Measurements from ENCODE around the gene RPS10.

RPS10 gene

DNA sequence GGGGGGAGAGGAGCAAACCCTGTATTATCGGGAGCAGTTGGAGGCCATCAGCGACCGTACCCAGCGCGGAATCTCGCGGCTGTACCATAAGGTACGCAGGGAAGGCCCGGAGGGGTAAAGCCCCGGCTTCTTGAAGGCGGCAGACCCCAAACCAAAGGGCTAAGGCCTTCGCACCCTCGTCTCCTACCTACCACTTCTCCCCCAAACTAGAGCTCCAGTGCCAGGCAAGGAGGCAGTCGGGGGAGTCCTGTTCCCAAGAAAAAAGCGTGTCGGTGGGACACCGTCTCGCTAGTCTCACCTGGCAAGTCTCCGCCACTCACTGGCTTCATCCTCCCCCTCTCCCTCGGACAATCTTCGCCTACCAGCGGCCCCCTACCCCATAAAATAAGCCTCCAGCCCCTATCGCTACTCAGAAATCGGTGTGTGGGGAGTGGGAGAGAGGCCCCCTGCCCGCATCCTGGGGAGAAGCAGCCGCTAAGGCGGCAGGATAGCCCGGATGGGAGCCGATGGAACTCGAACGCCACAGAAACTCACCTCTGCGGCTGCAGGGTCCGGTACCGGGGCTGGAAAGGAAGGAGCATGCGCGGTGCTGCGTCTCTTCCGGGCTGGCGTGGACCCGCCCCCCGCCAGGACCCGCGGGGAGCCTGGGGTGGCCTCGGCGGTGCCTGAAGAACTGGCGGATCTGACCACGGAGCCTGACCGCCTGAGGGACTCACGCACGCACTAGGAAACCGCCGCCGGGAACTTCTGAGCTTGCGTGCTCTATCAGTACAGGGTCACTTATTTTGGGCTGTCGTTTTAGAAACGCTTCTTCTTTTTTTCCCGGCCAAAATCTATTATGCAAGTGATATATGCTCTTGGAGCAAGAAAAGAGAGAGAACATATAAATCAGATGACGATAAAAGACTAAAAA lies at the start of gene RPS10:
Gene RPS10, minus strand, starts transcription at position 572 of the 913 bp plus-strand sequence. CDS start 848 bp downstream, outside the sequence.
- H3K27me3 ChIP-seq (ENCODE audit: low read depth, low read length): no peaks in the 10 kb centered on the region
- peaks cover 30 to 36% of the 10 kb centered on the region in 2 donors for H3K36me3 ChIP-seq (ENCODE audit: control insufficient read depth in 1 of 2, insufficient read depth in 2 of 2, low read length in 2 of 2)
- peak within 1 kb of the TSS; percentile 92 for H3K27ac ChIP-seq (ENCODE audit: low read length)
- H3K4me1 ChIP-seq (ENCODE audit: control insufficient read depth in 1 of 2, insufficient read depth in 2 of 2, low read length in 2 of 2): peaks cover 10 to 19% of the 10 kb centered on the region in 2 donors
- no peaks in the 10 kb centered on the region for H3K9me3 ChIP-seq (ENCODE audit: control insufficient read depth in 1 of 2, low read length in 2 of 2)
- peak within 1 kb of the TSS; percentile 66 to 94 for H3K4me3 ChIP-seq (ENCODE audit: low read depth in 1 of 2, low read length in 2 of 2)

DNA sequence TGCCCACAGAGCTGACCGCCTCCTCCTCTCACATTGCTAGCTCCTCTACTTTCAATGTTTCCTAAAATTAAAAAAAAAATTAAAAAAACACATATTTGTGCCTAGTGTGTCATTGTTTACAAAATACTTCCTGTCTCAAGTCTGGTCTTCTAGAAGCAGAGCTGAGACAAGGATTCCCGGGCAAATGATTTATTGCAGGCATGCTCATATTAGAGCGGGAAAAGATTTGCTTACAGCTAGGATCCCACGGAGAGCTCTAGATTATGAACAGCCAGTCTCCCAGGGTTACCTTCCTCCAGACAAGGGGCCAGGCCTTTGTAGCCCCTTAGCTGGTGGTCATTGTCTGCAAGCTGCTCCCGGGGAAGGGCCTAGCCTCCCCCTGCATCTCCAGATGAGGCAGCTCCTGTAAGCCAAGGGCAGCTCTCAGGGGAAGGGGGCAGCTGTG lies 49.4 kb upstream of the RPS10 start:
- H3K4me1 ChIP-seq (ENCODE audit: control insufficient read depth in 1 of 2, insufficient read depth in 2 of 2, low read length in 2 of 2): no peaks in the 10 kb centered on the region
- no peak overlapping the region for H3K27ac ChIP-seq (ENCODE audit: low read length)
- H3K27me3 ChIP-seq (ENCODE audit: low read depth, low read length): no peaks in the 10 kb centered on the region
- H3K9me3 ChIP-seq (ENCODE audit: control insufficient read depth in 1 of 2, low read length in 2 of 2): peaks cover 0 to 8% of the 10 kb centered on the region in 2 donors
- no peaks in the 10 kb centered on the region for H3K36me3 ChIP-seq (ENCODE audit: control insufficient read depth in 1 of 2, insufficient read depth in 2 of 2, low read length in 2 of 2)
- H3K4me3 ChIP-seq (ENCODE audit: low read depth in 1 of 2, low read length in 2 of 2): no peak overlapping the region

DNA sequence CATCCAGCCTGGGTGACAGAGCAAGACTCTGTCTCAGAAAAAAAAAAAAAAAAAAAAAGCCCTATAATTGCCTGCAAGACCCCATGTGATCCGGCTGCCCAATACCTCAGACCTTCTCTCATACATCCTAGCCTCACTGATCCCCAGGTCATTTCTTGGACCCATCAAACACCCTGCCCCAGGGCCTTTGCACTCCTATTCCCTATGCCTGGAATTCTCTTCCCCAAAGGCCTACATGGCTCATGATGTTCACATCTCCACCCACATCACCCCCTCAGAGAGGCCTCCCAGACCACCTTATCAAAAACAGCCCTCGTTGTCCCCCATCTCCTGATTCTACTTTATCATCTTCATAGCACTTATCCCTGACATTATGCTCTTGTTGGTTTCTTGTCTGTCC lies 48.9 kb upstream of the RPS10 start:
- Histone ChIP-seq H3K4me1 (ENCODE audit: control insufficient read depth in 1 of 2, insufficient read depth in 2 of 2, low read length in 2 of 2) (no peaks in the 10 kb centered on the region), H3K9me3 (ENCODE audit: control insufficient read depth in 1 of 2, low read length in 2 of 2) (peaks cover 0 to 8% of the 10 kb centered on the region in 2 donors), H3K4me3 (ENCODE audit: low read depth in 1 of 2, low read length in 2 of 2) (no peak overlapping the region), H3K36me3 (ENCODE audit: control insufficient read depth in 1 of 2, insufficient read depth in 2 of 2, low read length in 2 of 2) (no peaks in the 10 kb centered on the region), H3K27ac (ENCODE audit: low read length) (no peak overlapping the region), H3K27me3 (ENCODE audit: low read depth, low read length) (no peaks in the 10 kb centered on the region)

DNA sequence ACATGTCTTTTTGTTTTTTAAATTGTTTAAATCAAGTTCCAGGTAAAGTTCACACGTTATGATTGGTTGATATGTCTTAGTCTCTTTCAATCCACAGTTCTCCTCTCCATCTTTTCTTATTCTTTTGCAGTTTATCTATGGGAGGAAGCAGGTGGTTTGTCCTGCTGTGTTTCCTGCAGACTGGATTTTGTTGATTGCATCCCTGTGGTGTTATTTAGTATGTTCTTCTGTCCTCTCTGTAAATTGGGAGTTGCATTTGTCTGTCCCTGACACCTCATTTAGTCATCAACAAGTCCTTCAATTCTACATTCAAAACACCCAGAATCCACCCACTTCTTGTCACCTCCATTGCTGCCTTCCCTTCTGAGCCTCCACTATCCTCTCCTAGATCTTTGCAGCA lies 48.1 kb upstream of the RPS10 start:
- Histone ChIP-seq H3K36me3 (ENCODE audit: control insufficient read depth in 1 of 2, insufficient read depth in 2 of 2, low read length in 2 of 2) (no peaks in the 10 kb centered on the region), H3K4me3 (ENCODE audit: low read depth in 1 of 2, low read length in 2 of 2) (no peak overlapping the region), H3K27ac (ENCODE audit: low read length) (no peak overlapping the region), H3K27me3 (ENCODE audit: low read depth, low read length) (no peaks in the 10 kb centered on the region), H3K9me3 (ENCODE audit: control insufficient read depth in 1 of 2, low read length in 2 of 2) (peaks cover 0 to 8% of the 10 kb centered on the region in 2 donors), H3K4me1 (ENCODE audit: control insufficient read depth in 1 of 2, insufficient read depth in 2 of 2, low read length in 2 of 2) (no peaks in the 10 kb centered on the region)

- Histone ChIP-seq H3K4me1 (ENCODE audit: control insufficient read depth in 1 of 2, insufficient read depth in 2 of 2, low read length in 2 of 2) (no peaks in the 10 kb centered on the region), H3K27ac (ENCODE audit: low read length) (no peak overlapping the region), H3K4me3 (ENCODE audit: low read depth in 1 of 2, low read length in 2 of 2) (no peak overlapping the region), H3K9me3 (ENCODE audit: control insufficient read depth in 1 of 2, low read length in 2 of 2) (peaks cover 0 to 8% of the 10 kb centered on the region in 2 donors), H3K36me3 (ENCODE audit: control insufficient read depth in 1 of 2, insufficient read depth in 2 of 2, low read length in 2 of 2) (no peaks in the 10 kb centered on the region), H3K27me3 (ENCODE audit: low read depth, low read length) (no peaks in the 10 kb centered on the region)
These were observed 46.6 kb upstream of the RPS10 start for GRCh38 chr6:34472425-34472824.

- H3K36me3 ChIP-seq (ENCODE audit: control insufficient read depth in 1 of 2, insufficient read depth in 2 of 2, low read length in 2 of 2): no peaks in the 10 kb centered on the region
- no peak overlapping the region for H3K4me3 ChIP-seq (ENCODE audit: low read depth in 1 of 2, low read length in 2 of 2)
- H3K27ac ChIP-seq (ENCODE audit: low read length): no peak overlapping the region
- H3K9me3 ChIP-seq (ENCODE audit: control insufficient read depth in 1 of 2, low read length in 2 of 2): peaks cover 0 to 8% of the 10 kb centered on the region in 2 donors
- peaks cover 9% of the 10 kb centered on the region for H3K27me3 ChIP-seq (ENCODE audit: low read depth, low read length)
- H3K4me1 ChIP-seq (ENCODE audit: control insufficient read depth in 1 of 2, insufficient read depth in 2 of 2, low read length in 2 of 2): peaks cover 0 to 9% of the 10 kb centered on the region in 2 donors
These were observed 43.6 kb upstream of the RPS10 start for GRCh38 chr6:34469499-34469898.

DNA sequence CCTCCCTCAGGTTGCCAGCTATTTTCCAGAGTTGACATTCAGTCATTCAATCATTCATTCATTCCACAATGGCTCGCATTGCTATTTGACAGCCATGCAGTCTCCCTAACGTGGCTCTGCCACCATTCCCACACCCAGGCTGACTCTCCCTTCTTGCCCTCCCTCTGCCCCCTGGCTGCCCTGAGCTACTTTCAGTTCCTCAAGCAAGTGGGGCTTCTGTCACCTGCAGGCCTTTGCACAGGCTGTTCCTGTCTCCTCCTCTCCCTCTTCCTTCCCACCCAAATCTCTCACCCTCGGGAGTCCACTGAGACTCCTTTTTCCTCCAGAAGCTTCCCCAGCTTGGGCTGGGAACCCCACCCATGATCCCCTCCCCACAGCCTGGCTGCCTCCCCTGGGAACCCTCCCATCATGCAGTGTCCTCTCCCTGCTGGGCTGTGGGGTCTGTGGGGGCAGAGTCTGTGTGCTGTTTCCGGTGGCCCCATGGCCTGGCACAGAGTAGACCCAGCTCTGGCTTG lies 42.6 kb upstream of the RPS10 start:
- no peaks in the 10 kb centered on the region for H3K36me3 ChIP-seq (ENCODE audit: control insufficient read depth in 1 of 2, insufficient read depth in 2 of 2, low read length in 2 of 2)
- peaks cover 0 to 3% of the 10 kb centered on the region in 2 donors for H3K9me3 ChIP-seq (ENCODE audit: control insufficient read depth in 1 of 2, low read length in 2 of 2)
- no peak overlapping the region for H3K4me3 ChIP-seq (ENCODE audit: low read depth in 1 of 2, low read length in 2 of 2)
- peaks cover 12% of the 10 kb centered on the region for H3K27me3 ChIP-seq (ENCODE audit: low read depth, low read length)
- no peak overlapping the region for H3K27ac ChIP-seq (ENCODE audit: low read length)
- peaks cover 0 to 9% of the 10 kb centered on the region in 2 donors for H3K4me1 ChIP-seq (ENCODE audit: control insufficient read depth in 1 of 2, insufficient read depth in 2 of 2, low read length in 2 of 2)

DNA sequence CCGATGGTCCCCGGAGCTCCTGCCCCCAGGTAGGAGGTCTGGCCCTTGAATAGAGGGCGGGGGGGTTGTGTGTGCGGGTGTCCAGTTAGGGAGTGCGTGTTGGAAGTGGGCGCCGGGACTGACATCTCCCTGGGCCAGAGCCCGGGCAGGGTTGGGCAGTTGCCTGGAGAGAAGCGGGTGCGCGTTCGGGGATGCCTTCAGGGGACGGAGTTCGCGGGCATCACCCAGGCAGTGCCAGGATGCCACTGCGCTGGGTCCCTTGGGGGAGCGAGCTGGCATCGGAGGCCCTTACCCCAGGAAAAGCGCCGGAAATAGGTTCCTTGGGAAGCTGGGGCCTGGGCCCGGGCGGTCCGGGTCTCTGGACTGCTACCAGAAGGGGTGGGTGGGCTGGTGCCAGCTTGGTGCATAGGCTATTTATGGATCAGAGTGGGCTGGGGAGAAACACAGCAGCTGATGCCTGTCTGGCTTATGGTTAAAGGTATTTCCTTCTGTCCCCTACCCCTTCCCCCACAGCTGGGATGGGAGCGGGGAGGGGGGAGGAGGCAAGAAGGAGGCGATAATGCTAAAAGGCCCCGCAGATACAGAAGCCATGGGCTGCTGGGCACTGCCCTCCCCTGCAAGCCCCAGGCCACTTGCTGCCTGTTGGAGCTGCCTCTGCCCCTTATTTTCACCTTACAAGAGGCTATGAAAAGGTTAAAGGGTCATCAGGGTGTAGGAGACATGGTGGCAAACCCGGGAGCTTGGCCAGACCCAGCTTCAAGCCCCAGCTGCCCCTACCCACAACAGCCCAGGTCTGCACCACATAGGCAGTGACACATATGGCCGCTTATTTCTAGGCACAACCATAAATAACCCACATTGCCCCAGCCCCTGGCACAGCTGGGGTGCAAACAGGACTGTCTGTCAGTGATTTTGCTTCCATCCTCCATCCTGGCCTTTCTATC lies 40.6 kb upstream of the RPS10 start:
- Histone ChIP-seq H3K27ac (ENCODE audit: low read length) (no peak overlapping the region), H3K4me3 (ENCODE audit: low read depth in 1 of 2, low read length in 2 of 2) (peak overlapping the region in 1 of 2 donors; percentile 56), H3K4me1 (ENCODE audit: control insufficient read depth in 1 of 2, insufficient read depth in 2 of 2, low read length in 2 of 2) (peaks cover 0 to 9% of the 10 kb centered on the region in 2 donors), H3K27me3 (ENCODE audit: low read depth, low read length) (peaks cover 12% of the 10 kb centered on the region), H3K9me3 (ENCODE audit: control insufficient read depth in 1 of 2, low read length in 2 of 2) (no peaks in the 10 kb centered on the region), H3K36me3 (ENCODE audit: control insufficient read depth in 1 of 2, insufficient read depth in 2 of 2, low read length in 2 of 2) (no peaks in the 10 kb centered on the region)

GRCh38 chr6:34465531-34466241 lies 39.8 kb upstream of the RPS10 start, which contains the start of gene PACSIN1:
TSS of gene PACSIN1 (plus strand) at chr6:34466076. CDS start at chr6:34526306, 60,230 bp downstream.
- Histone ChIP-seq H3K27me3 (ENCODE audit: low read depth, low read length) (peaks cover 12% of the 10 kb centered on the region), H3K27ac (ENCODE audit: low read length) (no peak within 1 kb of the TSS), H3K36me3 (ENCODE audit: control insufficient read depth in 1 of 2, insufficient read depth in 2 of 2, low read length in 2 of 2) (no peaks in the 10 kb centered on the region), H3K4me1 (ENCODE audit: control insufficient read depth in 1 of 2, insufficient read depth in 2 of 2, low read length in 2 of 2) (peaks cover 0 to 9% of the 10 kb centered on the region in 2 donors), H3K9me3 (ENCODE audit: control insufficient read depth in 1 of 2, low read length in 2 of 2) (no peaks in the 10 kb centered on the region), H3K4me3 (ENCODE audit: low read depth in 1 of 2, low read length in 2 of 2) (peak within 1 kb of the TSS in 1 of 2 donors; percentile 56)

GRCh38 chr6:34463849-34464248 lies 38.0 kb upstream of the RPS10 start:
- Histone ChIP-seq H3K27me3 (ENCODE audit: low read depth, low read length) (peaks cover 12% of the 10 kb centered on the region), H3K4me3 (ENCODE audit: low read depth in 1 of 2, low read length in 2 of 2) (no peak overlapping the region), H3K36me3 (ENCODE audit: control insufficient read depth in 1 of 2, insufficient read depth in 2 of 2, low read length in 2 of 2) (no peaks in the 10 kb centered on the region), H3K4me1 (ENCODE audit: control insufficient read depth in 1 of 2, insufficient read depth in 2 of 2, low read length in 2 of 2) (peaks cover 0 to 9% of the 10 kb centered on the region in 2 donors), H3K9me3 (ENCODE audit: control insufficient read depth in 1 of 2, low read length in 2 of 2) (no peaks in the 10 kb centered on the region), H3K27ac (ENCODE audit: low read length) (no peak overlapping the region)
